ENCODE results near the gene CDKN1C. TPM values are rescaled to one million over a fixed set of nuclear protein-coding genes. Genes with fewer than 3 reads are reported as not detected.

CDKN1C gene
- total and polyA plus RNA-seq, 2 donors = 13.1 to 23.8 TPM

GRCh38 chr11:2839395-2839943, 46.1 kb downstream of the CDKN1C start:
- peaks cover 0 to 22% of the 10 kb centered on the region in 2 donors for H3K4me1 ChIP-seq (ENCODE audit: control insufficient read depth in 2 of 2, insufficient read depth in 2 of 2, low read length in 2 of 2)
- WGBS = 94% methylated on average over 23 of the region's 23 CpGs
- H3K27me3 ChIP-seq (ENCODE audit: control insufficient read depth in 2 of 2, insufficient read depth in 1 of 2, low read length in 1 of 2) = peaks cover 0 to 26% of the 10 kb centered on the region in 2 donors
- H3K36me3 ChIP-seq (ENCODE audit: control insufficient read depth in 2 of 2, insufficient read depth in 2 of 2, low read length in 1 of 2) = no peaks in the 10 kb centered on the region
- H3K9me3 ChIP-seq (ENCODE audit: control insufficient read depth in 2 of 2, insufficient read depth in 1 of 2, low read length in 1 of 2) = no peaks in the 10 kb centered on the region
- no peak overlapping the region for H3K4me3 ChIP-seq (ENCODE audit: low read length in 2 of 2)
- DNase-seq (ENCODE audit: low read depth in 6 of 9, low spot score in 9 of 9) = no peak
- H3K27ac ChIP-seq (ENCODE audit: low read depth in 1 of 2, low read length in 1 of 2) = no peak overlapping the region

- H3K4me3 ChIP-seq (ENCODE audit: low read length in 2 of 2) = no peak overlapping the region
- H3K9me3 ChIP-seq (ENCODE audit: control insufficient read depth in 2 of 2, insufficient read depth in 1 of 2, low read length in 1 of 2) = no peaks in the 10 kb centered on the region
- WGBS = 94% methylated on average over 25 of the region's 25 CpGs
- H3K27me3 ChIP-seq (ENCODE audit: control insufficient read depth in 2 of 2, insufficient read depth in 1 of 2, low read length in 1 of 2) = peaks cover 0 to 22% of the 10 kb centered on the region in 2 donors
- H3K27ac ChIP-seq (ENCODE audit: low read depth in 1 of 2, low read length in 1 of 2) = no peak overlapping the region
- no peaks in the 10 kb centered on the region for H3K36me3 ChIP-seq (ENCODE audit: control insufficient read depth in 2 of 2, insufficient read depth in 2 of 2, low read length in 1 of 2)
- H3K4me1 ChIP-seq (ENCODE audit: control insufficient read depth in 2 of 2, insufficient read depth in 2 of 2, low read length in 2 of 2) = peaks cover 0 to 15% of the 10 kb centered on the region in 2 donors
- no peak for DNase-seq (ENCODE audit: low read depth in 6 of 9, low spot score in 9 of 9)
Observed at GRCh38 chr11:2838676-2839294, 46.8 kb downstream of the CDKN1C start.

GRCh38 chr11:2838091-2838490, 47.5 kb downstream of the CDKN1C start:
- no peak overlapping the region for H3K27ac ChIP-seq (ENCODE audit: low read depth in 1 of 2, low read length in 1 of 2)
- H3K9me3 ChIP-seq (ENCODE audit: control insufficient read depth in 2 of 2, insufficient read depth in 1 of 2, low read length in 1 of 2) = no peaks in the 10 kb centered on the region
- H3K27me3 ChIP-seq (ENCODE audit: control insufficient read depth in 2 of 2, insufficient read depth in 1 of 2, low read length in 1 of 2) = peaks cover 0 to 15% of the 10 kb centered on the region in 2 donors
- peaks cover 0 to 8% of the 10 kb centered on the region in 2 donors for H3K4me1 ChIP-seq (ENCODE audit: control insufficient read depth in 2 of 2, insufficient read depth in 2 of 2, low read length in 2 of 2)
- H3K36me3 ChIP-seq (ENCODE audit: control insufficient read depth in 2 of 2, insufficient read depth in 2 of 2, low read length in 1 of 2) = no peaks in the 10 kb centered on the region
- DNase-seq (ENCODE audit: low read depth in 6 of 9, low spot score in 9 of 9) = no peak
- 30% methylated on average over 11 of the region's 11 CpGs for WGBS
- H3K4me3 ChIP-seq (ENCODE audit: low read length in 2 of 2) = no peak overlapping the region

- Histone ChIP-seq H3K4me3 (ENCODE audit: low read length in 2 of 2) (no peak overlapping the region), H3K27ac (ENCODE audit: low read depth in 1 of 2, low read length in 1 of 2) (no peak overlapping the region), H3K27me3 (ENCODE audit: control insufficient read depth in 2 of 2, insufficient read depth in 1 of 2, low read length in 1 of 2) (peaks cover 0 to 10% of the 10 kb centered on the region in 2 donors), H3K36me3 (ENCODE audit: control insufficient read depth in 2 of 2, insufficient read depth in 2 of 2, low read length in 1 of 2) (no peaks in the 10 kb centered on the region), H3K9me3 (ENCODE audit: control insufficient read depth in 2 of 2, insufficient read depth in 1 of 2, low read length in 1 of 2) (no peaks in the 10 kb centered on the region), H3K4me1 (ENCODE audit: control insufficient read depth in 2 of 2, insufficient read depth in 2 of 2, low read length in 2 of 2) (peaks cover 0 to 5% of the 10 kb centered on the region in 2 donors)
- DNase-seq (ENCODE audit: low read depth in 6 of 9, low spot score in 9 of 9) = no peak
- WGBS = 77% methylated on average over 12 of the region's 12 CpGs
Observed at GRCh38 chr11:2837651-2838050, 47.9 kb downstream of the CDKN1C start.

- WGBS = 85% methylated on average over 20 of the region's 20 CpGs
- DNase-seq (ENCODE audit: low read depth in 6 of 9, low spot score in 9 of 9) = no peak
- Histone ChIP-seq H3K4me1 (ENCODE audit: control insufficient read depth in 2 of 2, insufficient read depth in 2 of 2, low read length in 2 of 2) (peaks cover 0 to 5% of the 10 kb centered on the region in 2 donors), H3K36me3 (ENCODE audit: control insufficient read depth in 2 of 2, insufficient read depth in 2 of 2, low read length in 1 of 2) (no peaks in the 10 kb centered on the region), H3K27me3 (ENCODE audit: control insufficient read depth in 2 of 2, insufficient read depth in 1 of 2, low read length in 1 of 2) (peaks cover 0 to 10% of the 10 kb centered on the region in 2 donors), H3K27ac (ENCODE audit: low read depth in 1 of 2, low read length in 1 of 2) (no peak overlapping the region), H3K9me3 (ENCODE audit: control insufficient read depth in 2 of 2, insufficient read depth in 1 of 2, low read length in 1 of 2) (no peaks in the 10 kb centered on the region), H3K4me3 (ENCODE audit: low read length in 2 of 2) (no peak overlapping the region)
Observed at GRCh38 chr11:2837096-2837601, 48.4 kb downstream of the CDKN1C start.

DNA sequence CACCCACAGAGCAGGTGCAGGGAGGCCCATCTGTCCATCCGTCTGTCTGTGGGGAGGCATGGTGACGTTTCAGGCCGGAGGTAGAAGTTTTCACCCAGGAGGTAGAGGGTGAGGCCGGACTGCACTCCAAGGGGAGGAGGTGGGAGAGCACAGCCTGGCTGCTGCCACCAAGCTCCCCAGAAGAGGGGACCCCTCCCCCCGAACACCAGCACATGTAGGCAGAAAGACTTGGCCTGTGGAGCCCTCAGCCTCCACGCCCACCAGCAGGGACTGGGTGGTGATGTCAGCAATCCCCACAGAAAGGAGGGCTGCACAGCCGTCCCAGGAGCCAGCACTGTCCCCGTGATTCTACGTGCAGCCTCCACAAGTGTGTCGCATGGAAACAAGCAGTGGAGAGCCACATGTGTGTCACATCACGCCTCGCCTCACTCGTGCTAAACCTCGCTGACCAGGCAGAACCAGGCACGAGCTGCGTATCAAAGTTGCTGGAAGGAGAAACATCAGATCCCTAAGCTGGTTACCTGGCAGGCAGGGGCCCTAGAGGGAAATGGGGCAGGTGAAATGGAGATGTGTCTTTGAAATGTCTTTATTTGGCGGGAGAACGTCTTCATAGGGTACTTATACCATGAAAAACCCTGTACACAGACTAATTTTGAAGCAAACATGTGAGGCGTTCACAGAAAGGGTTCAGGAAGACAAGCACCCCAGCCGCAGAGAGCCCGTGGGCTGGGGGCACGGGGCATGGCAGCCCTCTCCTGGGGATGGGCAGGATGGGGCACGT, 49.1 kb downstream of the CDKN1C start:
- H3K27ac ChIP-seq (ENCODE audit: low read depth in 1 of 2, low read length in 1 of 2) = no peak overlapping the region
- no peaks in the 10 kb centered on the region for H3K9me3 ChIP-seq (ENCODE audit: control insufficient read depth in 2 of 2, insufficient read depth in 1 of 2, low read length in 1 of 2)
- WGBS = 94% methylated on average over 23 of the region's 23 CpGs
- peaks cover 0 to 10% of the 10 kb centered on the region in 2 donors for H3K27me3 ChIP-seq (ENCODE audit: control insufficient read depth in 2 of 2, insufficient read depth in 1 of 2, low read length in 1 of 2)
- no peak for DNase-seq (ENCODE audit: low read depth in 6 of 9, low spot score in 9 of 9)
- H3K36me3 ChIP-seq (ENCODE audit: control insufficient read depth in 2 of 2, insufficient read depth in 2 of 2, low read length in 1 of 2) = no peaks in the 10 kb centered on the region
- H3K4me3 ChIP-seq (ENCODE audit: low read length in 2 of 2) = no peak overlapping the region
- peaks cover 0 to 5% of the 10 kb centered on the region in 2 donors for H3K4me1 ChIP-seq (ENCODE audit: control insufficient read depth in 2 of 2, insufficient read depth in 2 of 2, low read length in 2 of 2)

DNA sequence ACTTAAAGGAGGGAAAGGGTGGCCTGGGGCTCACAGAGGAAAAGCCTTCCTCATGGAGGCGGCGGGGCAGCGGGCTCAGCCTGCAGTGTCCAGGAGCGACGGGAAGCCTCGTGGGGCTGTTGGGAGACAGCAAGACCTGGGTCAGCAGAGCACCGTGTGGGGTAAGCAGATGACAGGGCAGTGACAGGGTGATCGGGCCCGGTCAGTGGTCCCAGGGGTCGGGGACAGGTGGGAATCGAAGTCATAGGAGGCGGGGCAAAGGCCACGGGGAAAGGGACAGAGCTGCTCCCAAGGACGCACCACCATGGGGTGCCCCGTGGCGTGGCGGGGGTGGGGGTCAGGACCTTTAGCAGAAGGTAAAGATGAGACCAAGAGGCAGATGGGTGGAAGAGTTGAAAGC, 49.8 kb downstream of the CDKN1C start:
- DNase-seq (ENCODE audit: low read depth in 6 of 9, low spot score in 9 of 9) = no peak
- Histone ChIP-seq H3K27ac (ENCODE audit: low read depth in 1 of 2, low read length in 1 of 2) (no peak overlapping the region), H3K27me3 (ENCODE audit: control insufficient read depth in 2 of 2, insufficient read depth in 1 of 2, low read length in 1 of 2) (peaks cover 0 to 7% of the 10 kb centered on the region in 2 donors), H3K4me3 (ENCODE audit: low read length in 2 of 2) (no peak overlapping the region), H3K9me3 (ENCODE audit: control insufficient read depth in 2 of 2, insufficient read depth in 1 of 2, low read length in 1 of 2) (peaks cover 0 to 3% of the 10 kb centered on the region in 2 donors), H3K36me3 (ENCODE audit: control insufficient read depth in 2 of 2, insufficient read depth in 2 of 2, low read length in 1 of 2) (no peaks in the 10 kb centered on the region), H3K4me1 (ENCODE audit: control insufficient read depth in 2 of 2, insufficient read depth in 2 of 2, low read length in 2 of 2) (peaks cover 0 to 5% of the 10 kb centered on the region in 2 donors)
- 91% methylated on average over 17 of the region's 17 CpGs for WGBS

DNA sequence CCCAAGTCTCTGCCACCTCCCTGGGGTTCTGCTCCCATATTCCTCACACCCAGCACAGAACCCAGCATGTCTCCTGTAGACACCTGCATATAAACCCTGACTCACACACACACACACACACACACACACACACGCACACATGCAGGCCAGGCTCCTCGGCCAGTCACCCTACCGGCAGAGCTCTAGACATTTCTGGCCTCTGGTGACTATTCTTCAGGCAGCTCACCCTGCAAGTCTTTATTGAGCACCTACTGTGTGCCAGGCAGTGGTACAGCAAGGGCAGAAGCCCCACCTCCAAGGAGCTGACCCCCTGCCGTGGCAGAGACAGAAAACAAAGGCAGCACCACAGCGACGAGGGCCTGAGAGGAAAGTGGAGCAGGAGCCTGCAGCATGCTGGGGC, 50.3 kb downstream of the CDKN1C start:
- Histone ChIP-seq H3K4me3 (ENCODE audit: low read length in 2 of 2) (no peak overlapping the region), H3K9me3 (ENCODE audit: control insufficient read depth in 2 of 2, insufficient read depth in 1 of 2, low read length in 1 of 2) (peaks cover 0 to 7% of the 10 kb centered on the region in 2 donors), H3K36me3 (ENCODE audit: control insufficient read depth in 2 of 2, insufficient read depth in 2 of 2, low read length in 1 of 2) (no peaks in the 10 kb centered on the region), H3K27ac (ENCODE audit: low read depth in 1 of 2, low read length in 1 of 2) (no peak overlapping the region), H3K27me3 (ENCODE audit: control insufficient read depth in 2 of 2, insufficient read depth in 1 of 2, low read length in 1 of 2) (peaks cover 0 to 7% of the 10 kb centered on the region in 2 donors), H3K4me1 (ENCODE audit: control insufficient read depth in 2 of 2, insufficient read depth in 2 of 2, low read length in 2 of 2) (peaks cover 0 to 5% of the 10 kb centered on the region in 2 donors)
- WGBS = 93% methylated on average over 6 of the region's 6 CpGs
- no peak for DNase-seq (ENCODE audit: low read depth in 6 of 9, low spot score in 9 of 9)

All from thymus (tissue), 11 donors.